CD8-positive, alpha-beta memory T cell (primary cell): ENCODE data around the gene LRRC43. TPM values are rescaled to one million over a fixed set of nuclear protein-coding genes. Genes with fewer than 3 reads are reported as not detected.

ENCODE experiments used
- CTCF ChIA-PET: fragments of 350-600 bp; sonication (Branson Sonifier 250); formaldehyde crosslinking; loops from one replicate; lab custom pipeline; 2021; ENCODE audit warnings: antibody characterized with exemption; lab: Charles Lee
- POLR2A ChIA-PET: fragments of 350-600 bp; sonication (Branson Sonifier 250); formaldehyde crosslinking; loops from one replicate; lab custom pipeline; 2021; ENCODE audit warnings: antibody characterized with exemption; lab: Charles Lee
- DNase-seq, 5 donors: peaks; one replicate each; pipeline versions ENCODE4 v3.0.0 to v3.0.0-alpha.2; 2020 to 2022; ENCODE audit warnings: mixed read lengths in 1 of 5
- H3K27ac ChIP-seq: one replicate; pipeline ENCODE4 v1.7.0; 2013; ENCODE audit warnings: low read depth, mild to moderate bottlenecking, low read length, moderate library complexity
- H3K27me3 ChIP-seq: 2 replicates; pipeline ENCODE4 v1.7.0; 2013; ENCODE audit warnings: low read length, mild to moderate bottlenecking; ENCODE audit not compliant: insufficient read depth, poor library complexity, severe bottlenecking
- H3K36me3 ChIP-seq: 2 replicates; pipeline ENCODE4 v1.7.0; 2013; ENCODE audit warnings: mild to moderate bottlenecking, low read length, moderate library complexity; ENCODE audit not compliant: insufficient read depth
- H3K4me1 ChIP-seq: 2 replicates; pipeline ENCODE4 v1.7.0; 2013; ENCODE audit warnings: mild to moderate bottlenecking, low read length, moderate library complexity; ENCODE audit not compliant: insufficient read depth
- H3K4me3 ChIP-seq: 2 replicates; pipeline ENCODE4 v1.7.0; 2013; ENCODE audit warnings: mild to moderate bottlenecking, low read length
- H3K9me3 ChIP-seq: 2 replicates; pipeline ENCODE4 v1.7.0; 2013; ENCODE audit warnings: mild to moderate bottlenecking, low read length
- H3K27ac Mint-ChIP-seq, 8 donors: one replicate each; pipeline ENCODE4 v1.8.0; 2020 to 2021; ENCODE audit warnings: mixed read lengths in 8 of 8, mild to moderate bottlenecking in 6 of 8, inconsistent platforms in 3 of 8, moderate library complexity in 3 of 8
- H3K27me3 Mint-ChIP-seq, 2 donors: one replicate each; pipeline ENCODE4 v1.8.0; 2020 to 2021; ENCODE audit warnings: mixed read lengths in 2 of 2, mild to moderate bottlenecking in 1 of 2, moderate library complexity in 1 of 2
- H3K36me3 Mint-ChIP-seq, 3 donors: one replicate each; pipeline ENCODE4 v1.8.0; 2020 to 2021; ENCODE audit warnings: mixed read lengths in 3 of 3, inconsistent platforms in 1 of 3, mild to moderate bottlenecking in 1 of 3
- H3K4me1 Mint-ChIP-seq, 3 donors: one replicate each; pipeline ENCODE4 v1.8.0; 2020 to 2021; ENCODE audit warnings: mixed read lengths in 3 of 3, inconsistent platforms in 1 of 3, mild to moderate bottlenecking in 1 of 3
- H3K4me3 Mint-ChIP-seq, 7 donors: one replicate each; pipeline ENCODE4 v1.8.0; 2020 to 2021; ENCODE audit warnings: mixed read lengths in 7 of 7, mild to moderate bottlenecking in 6 of 7, moderate library complexity in 4 of 7, inconsistent platforms in 2 of 7
- H3K9me3 Mint-ChIP-seq, 5 donors: one replicate each; pipeline ENCODE4 v1.8.0; 2020 to 2022; ENCODE audit warnings: mixed read lengths in 5 of 5, mild to moderate bottlenecking in 3 of 5, moderate library complexity in 2 of 5, inconsistent platforms in 1 of 5
- polyA plus RNA-seq: library from polyadenylated mRNA; unstranded; fragments of 300-500 nt; fragmentation: Illumina TruSeq; gene quantifications from one replicate; pipeline ENCODE4 v1.2.3, GENCODE V29; 2021
- total RNA-seq, 2 experiments: library from RNA; stranded (reverse); gene quantifications; one replicate each; pipeline ENCODE4 v1.2.3, GENCODE V29; 2021

The LRRC43 gene
- total and polyA plus RNA-seq, 3 experiments from 2014 or later: 0.18 to 0.26 (median 0.25) TPM

DNA sequence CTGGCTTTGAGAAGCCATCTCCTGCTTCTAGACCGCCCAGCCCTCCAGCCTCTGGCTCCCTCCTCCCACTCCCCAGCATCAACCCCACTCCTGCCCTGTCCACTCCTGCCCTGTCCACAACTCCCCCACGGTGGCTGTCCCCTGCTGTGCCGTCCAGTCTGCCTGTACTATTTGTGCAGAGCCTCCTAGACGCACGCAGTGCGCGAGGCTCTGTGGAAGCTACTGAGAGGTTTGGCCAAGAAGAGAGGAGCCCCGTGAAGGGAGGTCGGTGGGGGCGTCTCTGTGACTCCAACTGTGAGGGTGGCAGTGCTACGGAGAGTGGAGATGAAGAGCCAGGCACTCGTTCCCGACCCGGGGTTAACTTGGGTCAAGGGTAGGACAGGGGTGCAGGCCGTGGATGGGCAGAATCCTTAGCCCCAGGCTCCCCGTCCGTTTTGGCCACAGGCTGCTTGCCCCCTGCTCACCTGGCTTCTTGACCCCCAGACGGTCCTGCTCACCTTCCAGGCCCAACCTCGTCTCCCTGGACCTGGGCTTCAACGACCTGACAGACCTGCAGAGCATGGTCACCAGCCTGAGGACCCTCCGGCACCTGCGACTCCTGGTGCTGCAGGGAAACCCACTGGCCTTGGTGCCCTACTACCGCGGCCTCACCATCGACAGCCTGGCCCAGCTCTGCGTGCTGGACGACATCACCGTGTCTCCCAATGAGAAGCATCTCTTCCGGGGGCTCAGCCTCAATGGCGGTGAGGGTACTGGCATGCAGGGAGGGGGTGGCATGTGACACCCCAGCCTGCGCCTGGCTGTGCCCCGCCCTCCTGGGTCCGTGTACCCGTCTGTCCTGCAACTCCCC lies 6.9 kb downstream of the LRRC43 start:
- Histone ChIP-seq H3K9me3 (no peaks in the 10 kb centered on the region), H3K27ac (no peak overlapping the region), H3K4me3 (no peak overlapping the region), H3K4me1 (no peaks in the 10 kb centered on the region), H3K27me3 (no peaks in the 10 kb centered on the region), H3K36me3 (no peaks in the 10 kb centered on the region)
- DNase-seq: no peak
- Mint-ChIP-seq H3K27ac (no peak overlapping the region), H3K4me3 (no peak overlapping the region), H3K9me3 (no peaks in the 10 kb centered on the region), H3K4me1 (peaks cover 3 to 6% (median 6%) of the 10 kb centered on the region in 3 donors), H3K36me3 (no peaks in the 10 kb centered on the region), H3K27me3 (peaks cover 3 to 6% of the 10 kb centered on the region in 2 donors)
- ChIA-PET POLR2A (interaction anchor here (0.7 kb wide), 1 partner anchor 10 kb away, joined by 4 read pairs; no protein-coding TSS in a partner anchor), CTCF (interaction anchor here (1.0 to 1.4 kb wide), 6 partner anchors 12 to 135 kb away, joined by 3 to 6 read pairs (median 4); partner anchors contain the start of gene B3GNT4)

GRCh38 chr12:122190842-122191668 lies 8.1 kb downstream of the LRRC43 start:
- peaks cover 0 to 4% (median 0%) of the 10 kb centered on the region in 5 donors for H3K9me3 Mint-ChIP-seq
- ChIA-PET CTCF (interaction anchor here (0.6 to 1.8 kb wide), 12 partner anchors 9 to 273 kb away, joined by 3 to 9 read pairs (median 4); partner anchors contain the start of genes B3GNT4 and CFAP251), POLR2A (interaction anchor here (0.5 to 0.7 kb wide), 2 partner anchors 12 to 327 kb away, joined by 4 to 5 read pairs; no protein-coding TSS in a partner anchor)

DNA sequence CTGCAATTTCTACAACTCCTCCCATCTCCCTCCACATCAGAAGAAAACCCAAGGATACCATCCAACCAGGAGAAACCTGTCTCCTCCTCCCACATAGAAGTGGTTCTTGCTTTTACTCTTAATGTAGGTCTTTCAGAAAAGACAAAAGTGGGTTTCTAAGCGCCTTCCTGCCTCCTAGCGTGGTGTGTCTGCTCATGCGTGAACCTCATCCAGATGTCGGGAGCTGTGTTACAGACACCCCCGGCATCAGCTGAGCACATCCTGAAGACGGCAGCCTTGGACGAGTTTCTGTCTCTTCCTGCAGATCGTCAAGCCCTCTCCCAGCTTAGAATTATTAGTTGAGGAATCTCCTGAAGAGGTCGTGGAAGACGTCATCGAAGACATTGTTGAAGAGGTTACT lies 9.5 kb downstream of the LRRC43 start:
- Histone ChIP-seq H3K9me3 (peaks cover 4% of the 10 kb centered on the region), H3K4me1 (no peaks in the 10 kb centered on the region), H3K27ac (no peak overlapping the region), H3K4me3 (no peak overlapping the region), H3K36me3 (no peaks in the 10 kb centered on the region), H3K27me3 (no peaks in the 10 kb centered on the region)
- Mint-ChIP-seq H3K27me3 (peaks cover 10 to 12% of the 10 kb centered on the region in 2 donors), H3K9me3 (peaks cover 0 to 4% (median 0%) of the 10 kb centered on the region in 5 donors), H3K36me3 (peaks cover 0 to 5% (median 0%) of the 10 kb centered on the region in 3 donors), H3K4me3 (no peak overlapping the region), H3K27ac (no peak overlapping the region), H3K4me1 (peaks cover 5 to 8% (median 8%) of the 10 kb centered on the region in 3 donors)
- no peak for DNase-seq
- ChIA-PET CTCF (interaction anchor here (3.1 kb wide), 1 partner anchor 138 kb away, joined by 9 read pairs; no protein-coding TSS in a partner anchor), POLR2A (no interaction called here)

More at GRCh38 chr12:122190842-122191668, 8.1 kb downstream of the LRRC43 start:
- Mint-ChIP-seq H3K4me3 (no peak overlapping the region), H3K27me3 (peaks cover 3 to 6% of the 10 kb centered on the region in 2 donors), H3K36me3 (peaks cover 0 to 5% (median 0%) of the 10 kb centered on the region in 3 donors), H3K4me1 (peaks cover 3 to 6% (median 6%) of the 10 kb centered on the region in 3 donors), H3K27ac (no peak overlapping the region)
- Histone ChIP-seq H3K36me3 (no peaks in the 10 kb centered on the region), H3K27me3 (no peaks in the 10 kb centered on the region), H3K27ac (no peak overlapping the region), H3K9me3 (peaks cover 4% of the 10 kb centered on the region), H3K4me1 (no peaks in the 10 kb centered on the region), H3K4me3 (no peak overlapping the region)
- DNase-seq: peak; percentile 52 to 77 (median 57)

DNA sequence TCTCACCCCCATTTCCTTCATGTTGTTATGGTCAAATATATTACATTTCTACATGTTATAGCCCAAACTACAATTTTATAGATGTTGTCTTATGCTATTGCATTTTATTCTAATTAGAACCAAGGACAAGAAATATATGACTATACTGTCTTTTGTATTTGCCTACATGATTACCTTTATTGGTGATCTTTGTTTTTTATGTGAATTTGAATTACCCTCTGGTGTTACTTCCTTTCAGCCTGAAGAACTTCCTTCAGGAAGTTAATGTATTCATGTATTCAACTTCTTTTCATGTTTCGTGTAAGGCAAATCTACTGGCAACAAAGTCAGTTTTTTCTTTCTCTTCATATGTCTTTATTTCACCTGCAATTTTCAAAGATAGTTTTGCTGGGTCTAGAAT lies 11.9 kb downstream of the LRRC43 start:
- H3K27ac Mint-ChIP-seq: no peak overlapping the region
- H3K27ac ChIP-seq: no peak overlapping the region
- H3K4me3 Mint-ChIP-seq: no peak overlapping the region
- H3K4me1 ChIP-seq: no peaks in the 10 kb centered on the region
- H3K9me3 ChIP-seq: peaks cover 4% of the 10 kb centered on the region
- H3K9me3 Mint-ChIP-seq: peaks cover 0 to 4% (median 0%) of the 10 kb centered on the region in 5 donors
- ChIA-PET CTCF (interaction anchor here (3.1 kb wide), 1 partner anchor 141 kb away, joined by 9 read pairs; no protein-coding TSS in a partner anchor), POLR2A (no interaction called here)
- peaks cover 10 to 23% of the 10 kb centered on the region in 2 donors for H3K27me3 Mint-ChIP-seq
- H3K36me3 Mint-ChIP-seq: peaks cover 0 to 5% (median 0%) of the 10 kb centered on the region in 3 donors
- H3K27me3 ChIP-seq: no peaks in the 10 kb centered on the region
- peaks cover 6 to 10% (median 9%) of the 10 kb centered on the region in 3 donors for H3K4me1 Mint-ChIP-seq
- no peaks in the 10 kb centered on the region for H3K36me3 ChIP-seq
- no peak for DNase-seq
- H3K4me3 ChIP-seq: no peak overlapping the region

DNA sequence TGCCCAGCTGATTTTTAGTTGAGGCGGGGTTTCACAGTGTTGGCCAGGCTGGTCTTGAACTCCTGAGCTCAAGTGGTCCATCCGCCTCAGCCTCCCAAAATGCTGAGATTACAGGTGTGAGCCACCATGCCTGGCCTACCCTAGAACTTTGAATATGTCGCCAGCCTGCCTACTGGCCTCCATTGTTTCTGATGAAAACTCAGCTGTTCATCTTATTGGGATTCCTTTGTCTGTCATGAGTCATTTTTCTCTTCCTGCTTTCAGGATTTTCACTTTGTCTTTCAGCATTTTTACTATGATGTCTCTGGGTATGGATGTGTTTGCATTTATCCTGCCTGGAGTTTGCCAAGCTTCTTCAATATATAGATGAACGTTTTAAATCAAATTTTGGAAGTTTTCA lies 12.5 kb downstream of the LRRC43 start:
- DNase-seq: no peak
- peaks cover 10 to 26% of the 10 kb centered on the region in 2 donors for H3K27me3 Mint-ChIP-seq
- no peak overlapping the region for H3K4me3 Mint-ChIP-seq
- Histone ChIP-seq H3K4me3 (no peak overlapping the region), H3K27ac (no peak overlapping the region), H3K4me1 (no peaks in the 10 kb centered on the region), H3K9me3 (peaks cover 4% of the 10 kb centered on the region), H3K27me3 (no peaks in the 10 kb centered on the region), H3K36me3 (no peaks in the 10 kb centered on the region)
- H3K9me3 Mint-ChIP-seq: peaks cover 0 to 4% (median 0%) of the 10 kb centered on the region in 5 donors
- no peak overlapping the region for H3K27ac Mint-ChIP-seq
- H3K36me3 Mint-ChIP-seq: peaks cover 0 to 5% (median 0%) of the 10 kb centered on the region in 3 donors
- ChIA-PET CTCF (no interaction called here), POLR2A (interaction anchor here (0.6 kb wide), 1 partner anchor 41 kb away, joined by 4 read pairs; no protein-coding TSS in a partner anchor)
- H3K4me1 Mint-ChIP-seq: peaks cover 6 to 10% (median 9%) of the 10 kb centered on the region in 3 donors

DNA sequence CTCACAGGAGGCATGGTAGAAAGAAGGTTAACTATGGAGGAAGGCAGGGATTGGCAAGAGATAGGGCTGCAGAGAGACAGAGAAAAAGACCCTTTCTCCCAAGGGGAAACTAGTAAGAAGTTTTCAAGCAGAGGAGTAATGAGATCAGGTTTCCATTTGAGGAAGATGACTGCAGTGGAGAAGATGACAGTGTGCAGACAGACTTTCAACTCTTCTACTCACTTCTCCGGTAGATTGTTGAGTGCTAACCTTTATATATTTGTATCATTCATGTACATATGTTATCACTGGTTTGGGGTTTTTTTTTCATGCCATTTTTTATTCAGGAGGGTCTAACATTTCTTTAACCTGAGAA lies 14.7 kb downstream of the LRRC43 start:
- CTCF ChIA-PET: no interaction called here
- peaks cover 4% of the 10 kb centered on the region for H3K9me3 ChIP-seq
- no peaks in the 10 kb centered on the region for H3K36me3 ChIP-seq
- Mint-ChIP-seq H3K4me1 (peaks cover 2 to 7% (median 7%) of the 10 kb centered on the region in 3 donors), H3K27me3 (peaks cover 9 to 21% of the 10 kb centered on the region in 2 donors), H3K27ac (peak overlapping the region in 1 of 8 donors; percentile 19), H3K36me3 (peaks cover 0 to 5% (median 0%) of the 10 kb centered on the region in 3 donors), H3K4me3 (no peak overlapping the region), H3K9me3 (peaks cover 0 to 4% (median 0%) of the 10 kb centered on the region in 5 donors)
- peak overlapping the region; percentile 62 for H3K27ac ChIP-seq
- peaks cover 3% of the 10 kb centered on the region for H3K4me1 ChIP-seq
- no peak overlapping the region for H3K4me3 ChIP-seq
- DNase-seq: no peak
- POLR2A ChIA-PET: no interaction called here
- no peaks in the 10 kb centered on the region for H3K27me3 ChIP-seq

DNA sequence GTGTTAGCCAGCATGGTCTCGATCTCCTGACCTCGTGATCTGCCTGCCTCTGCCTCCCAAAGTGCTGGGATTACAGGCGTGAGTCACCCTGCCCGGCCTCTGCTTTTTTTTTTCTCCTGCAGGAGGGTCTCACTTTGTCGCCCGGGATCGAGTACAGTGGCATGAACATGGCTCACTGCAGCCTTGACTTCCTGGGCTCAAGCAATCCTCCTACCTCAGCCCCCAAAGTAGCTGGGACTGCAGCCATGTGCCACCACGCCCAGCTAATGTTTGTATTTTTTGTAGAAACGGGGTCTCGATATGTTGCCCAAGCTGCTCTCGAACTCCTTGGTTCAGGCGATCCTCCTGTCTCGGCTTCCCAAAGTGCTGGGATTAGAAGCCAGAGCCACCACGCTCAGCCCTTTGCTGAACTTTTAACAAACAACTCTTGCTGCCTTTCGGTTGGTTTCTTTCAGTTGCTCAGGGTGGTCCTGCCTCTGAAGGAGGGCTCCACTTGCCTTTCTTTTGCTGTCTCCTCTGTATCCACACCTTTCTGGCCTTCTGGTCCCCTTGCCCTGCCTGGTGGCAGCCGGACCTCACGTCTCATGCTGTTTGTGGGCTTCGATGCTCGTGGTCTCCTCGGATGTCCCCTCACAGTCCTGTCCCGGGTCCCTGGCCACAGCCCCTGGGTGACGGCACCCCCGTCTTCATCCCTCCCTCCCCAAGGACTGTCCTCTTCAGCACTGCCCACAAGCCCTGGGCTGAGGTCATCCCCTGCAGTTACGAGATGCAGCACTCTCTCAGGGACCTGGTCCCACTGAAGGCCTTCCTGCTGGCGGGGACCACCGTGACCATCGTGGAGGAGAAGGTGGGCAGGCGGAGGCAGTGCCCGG lies 16.8 kb downstream of the LRRC43 start:
- H3K4me1 ChIP-seq: peaks cover 7% of the 10 kb centered on the region
- DNase-seq: no peak
- H3K27me3 Mint-ChIP-seq: peaks cover 9 to 19% of the 10 kb centered on the region in 2 donors

More for the DNA sequence above, 16.8 kb downstream of the LRRC43 start:
- Mint-ChIP-seq H3K4me3 (no peak overlapping the region), H3K4me1 (peaks cover 5 to 19% (median 14%) of the 10 kb centered on the region in 3 donors), H3K36me3 (peaks cover 0 to 5% (median 0%) of the 10 kb centered on the region in 3 donors), H3K9me3 (peaks cover 0 to 4% (median 0%) of the 10 kb centered on the region in 5 donors), H3K27ac (no peak overlapping the region)
- Histone ChIP-seq H3K27me3 (no peaks in the 10 kb centered on the region), H3K36me3 (no peaks in the 10 kb centered on the region), H3K27ac (no peak overlapping the region), H3K9me3 (peaks cover 4% of the 10 kb centered on the region), H3K4me3 (no peak overlapping the region)
- ChIA-PET POLR2A (no interaction called here), CTCF (no interaction called here)
